A549 (cell line): ENCODE measurements around the gene POC1B. TPM values are rescaled to one million over a fixed set of nuclear protein-coding genes. Genes with fewer than 3 reads are reported as not detected.

ENCODE experiments used
- ATAC-seq, 2 experiments: fragments of 200-7000 bp in 1 of 2; fragments of >200 bp in 1 of 2; cut with Nextera tagmentation in 1 of 2; cut with Tn5 transposase in 1 of 2; 3 replicates each; pipeline versions ENCODE4 v1.8.0 to v1.9.1; 2018 to 2020; ENCODE audit warnings: mild to moderate bottlenecking in 1 of 2, moderate library complexity in 1 of 2
- CTCF ChIA-PET: fragments of 300-600 bp; sonication (Branson Sonifier 250); formaldehyde crosslinking; extraction: SDS; loops from one replicate; lab custom pipeline; 2021; ENCODE audit warnings: antibody characterized with exemption, inconsistent platforms; lab: Yijun Ruan, JAX
- POLR2A ChIA-PET: fragments of 350-600 bp; formaldehyde crosslinking; extraction: SDS; loops from one replicate; lab custom pipeline; 2021; ENCODE audit warnings: antibody characterized with exemption, inconsistent platforms; lab: Yijun Ruan, JAX
- DNase-seq, 2 experiments: peaks; one replicate each; pipeline versions ENCODE4 v3.0.0 to v3.0.0-alpha.2; 2011 to 2016; ENCODE audit warnings: low read depth in 1 of 2, low spot score in 1 of 2
- FAIRE-seq: peaks from 2 replicates; lab custom pipeline; 2011; peaks lifted over from hg19 to GRCh38; lab: Jason Lieb, UNC
- H3K27ac ChIP-seq, 2 experiments: fragments of >200 bp; sonication (Bioruptor Twin); formaldehyde crosslinking; 3 replicates each; pipeline ENCODE4 v1.5.1; 2016 to 2017
- H3K4me1 ChIP-seq: fragments of >200 bp; sonication (Bioruptor Twin); formaldehyde crosslinking; 3 replicates; pipeline ENCODE4 v1.6.1; 2016
- H3K4me2 ChIP-seq: fragments of >200 bp; sonication (Bioruptor Twin); formaldehyde crosslinking; 3 replicates; pipeline ENCODE4 v1.6.1; 2016
- H3K4me3 ChIP-seq: fragments of >200 bp; sonication (Bioruptor Twin); formaldehyde crosslinking; 3 replicates; pipeline ENCODE4 v1.5.1; 2016
- H3K9me3 ChIP-seq: fragments of >200 bp; sonication (Bioruptor Twin); formaldehyde crosslinking; 3 replicates; pipeline ENCODE4 v1.6.1; 2016
- ATOH8 ChIP-seq: fragments of 250-450 bp; sonication (Bioruptor Pico); IDR thresholded peaks from 2 replicates; pipeline ENCODE4 v1.5.0; 2020; ENCODE audit warnings: low read depth, mild to moderate bottlenecking, moderate library complexity
- E2F6 ChIP-seq: IDR thresholded peaks from 2 replicates; pipeline ENCODE4 v1.6.1; 2012; ENCODE audit warnings: low read depth, borderline replicate concordance
- EHMT2 ChIP-seq: fragments of 200-600 bp; sonication (generic); IDR thresholded peaks from 2 replicates; pipeline ENCODE4 v1.6.1; 2016; ENCODE audit warnings: antibody characterized with exemption, low read depth, mild to moderate bottlenecking, moderate library complexity
- FOXS1 ChIP-seq: fragments of 250-450 bp; sonication (Bioruptor Pico); IDR thresholded peaks from 2 replicates; pipeline ENCODE4 v1.5.0; 2020; ENCODE audit warnings: mild to moderate bottlenecking, moderate library complexity
- HDAC2 ChIP-seq: fragments of 200-600 bp; sonication (generic); IDR thresholded peaks from 2 replicates; pipeline ENCODE4 v1.6.1; 2016
- HOXA7 ChIP-seq: fragments of 250-450 bp; sonication (Bioruptor Pico); IDR thresholded peaks from 2 replicates; pipeline ENCODE4 v1.5.0; 2020; ENCODE audit warnings: mild to moderate bottlenecking, moderate library complexity
- HOXB5 ChIP-seq: fragments of 250-450 bp; sonication (Bioruptor Pico); IDR thresholded peaks from 2 replicates; pipeline ENCODE4 v1.5.0; 2020; ENCODE audit warnings: mild to moderate bottlenecking, moderate library complexity
- KDM1A ChIP-seq: fragments of 200-600 bp; sonication (generic); IDR thresholded peaks from 2 replicates; pipeline ENCODE4 v1.6.1; 2016; ENCODE audit warnings: low read depth, mild to moderate bottlenecking
- MAFK ChIP-seq: fragments of 450-650 bp; IDR thresholded peaks from 2 replicates; pipeline ENCODE4 v1.6.1; 2014; ENCODE audit not compliant: partially characterized antibody
- MAX ChIP-seq: IDR thresholded peaks from 2 replicates; pipeline ENCODE4 v1.6.1; 2012
- MAZ ChIP-seq: fragments of 150-350 bp; IDR thresholded peaks from 2 replicates; pipeline ENCODE4 v1.6.1; 2014; ENCODE audit warnings: antibody characterized with exemption, low read depth, low read length, borderline replicate concordance
- NPAS2 ChIP-seq: fragments of 250-450 bp; sonication (Bioruptor Pico); IDR thresholded peaks from 2 replicates; pipeline ENCODE4 v1.8.0; 2022; ENCODE audit warnings: mild to moderate bottlenecking, moderate library complexity, borderline replicate concordance
- PHF8 ChIP-seq: fragments of 200-600 bp; sonication (generic); IDR thresholded peaks from 2 replicates; pipeline ENCODE4 v1.6.1; 2016; ENCODE audit warnings: low read depth, mild to moderate bottlenecking, antibody characterized with exemption, moderate library complexity, borderline replicate concordance
- POLR2AphosphoS2 ChIP-seq: conservative IDR thresholded peaks from 2 replicates; pipeline ENCODE4 v1.6.1; 2012; ENCODE audit warnings: low read length, improper control_type of control experiment, inconsistent platforms
- RFX5 ChIP-seq: fragments of 450-650 bp; IDR thresholded peaks from 2 replicates; pipeline ENCODE4 v1.7.1; 2014; ENCODE audit warnings: antibody characterized with exemption, mild to moderate bottlenecking, moderate library complexity
- SMC3 ChIP-seq: fragments of >200 bp; sonication (Bioruptor Twin); formaldehyde crosslinking; IDR thresholded peaks from 3 replicates; pipeline ENCODE4 v1.6.1; 2018; ENCODE audit warnings: inconsistent platforms
- TFCP2L1 ChIP-seq: fragments of 250-450 bp; sonication (Bioruptor Pico); IDR thresholded peaks from 2 replicates; pipeline ENCODE4 v1.5.0; 2021; ENCODE audit warnings: mild to moderate bottlenecking
- ZC3H11A ChIP-seq: fragments of 450-650 bp; IDR thresholded peaks from 2 replicates; pipeline ENCODE4 v1.6.1; 2014; ENCODE audit warnings: antibody characterized with exemption, mild to moderate bottlenecking
- ZNF302 ChIP-seq: fragments of 250-450 bp; sonication (Bioruptor Pico); IDR thresholded peaks from 2 replicates; pipeline ENCODE4 v1.9.0; 2021; ENCODE audit warnings: inconsistent platforms, mild to moderate bottlenecking, moderate library complexity
- WGBS: methylation state at CpG from one replicate; pipeline ENCODE4 v1.1.6; 2017; ENCODE audit errors: missing lambda C conversion rate; 5-methylcytosine and 5-hydroxymethylcytosine counted together
- polyA plus RNA-seq, 4 experiments: library from polyadenylated mRNA; depleted of rRNA in 3 of 4; stranded (reverse); fragments of >200 nt; fragmentation: RNase III in 1 of 4; extraction: RNeasy Plus Mini Kit Qiagen cat#74134 plus additional on column Dnase treatment in 1 of 4; gene quantifications; 2 replicates in 3 of 4; 3 replicates in 1 of 4; pipeline ENCODE4 v1.2.3, GENCODE V29; 2011 to 2017
- TF ChIP-seq, protein P1 (sequence below): fragments of 450-650 bp; IDR thresholded peaks from 2 replicates; pipeline ENCODE4 v1.6.1; 2014; ENCODE audit warnings: antibody characterized with exemption
- TF ChIP-seq, protein P2 (sequence below): fragments of 250-450 bp; sonication (Bioruptor Pico); IDR thresholded peaks from 2 replicates; pipeline ENCODE4 v1.5.0; 2021; ENCODE audit warnings: mild to moderate bottlenecking, moderate library complexity, borderline replicate concordance

The POC1B gene
- polyA plus RNA-seq, 2 of the 4 experiments (the other 2 are of a cell fraction) = 10.8 to 38.6 TPM

DNA sequence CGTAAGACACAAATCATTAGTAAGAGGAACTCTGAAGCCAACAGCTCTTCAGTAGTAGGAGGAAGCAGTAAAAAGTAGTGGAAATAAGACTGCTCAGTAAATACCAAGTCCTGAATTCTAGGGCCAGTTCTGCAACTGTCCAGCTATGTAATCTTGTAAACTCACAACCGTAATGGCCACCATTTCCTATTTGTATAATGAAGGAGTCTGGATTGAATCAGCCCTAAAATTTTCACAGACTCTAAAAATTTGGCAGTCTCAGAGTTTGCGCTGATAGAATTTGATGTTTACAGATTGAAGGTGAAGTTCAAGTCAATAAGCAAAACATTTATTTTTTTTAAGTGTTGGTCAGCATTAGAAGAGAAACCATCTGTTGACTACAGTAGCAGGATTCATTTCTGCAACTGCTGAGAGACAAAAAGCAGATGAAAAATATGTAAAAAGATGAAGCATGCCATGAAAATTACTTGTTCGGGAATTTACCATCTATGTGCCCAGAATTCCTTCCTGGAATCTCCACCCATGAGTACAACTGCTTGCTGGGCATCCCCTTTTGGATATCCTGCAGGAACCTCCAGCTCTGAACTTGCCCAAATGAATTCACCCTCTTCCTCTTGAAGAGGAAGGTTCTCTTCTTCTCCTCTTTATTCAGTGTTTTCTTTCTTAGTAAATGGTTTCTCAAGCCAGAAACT is 48.8 kb downstream of the POC1B start (continued):
- TF ChIP-seq PHF8 (no peak), KDM1A (no peak), EHMT2 (no peak)

- DNase-seq (no peak), ATAC-seq (no peak)
- 78% methylated on average over 3 of the region's 3 CpGs for WGBS
- Histone ChIP-seq H3K4me1 (peaks cover 38% of the 10 kb centered on the region), H3K4me3 (no peak overlapping the region), H3K4me2 (no peak overlapping the region)
- CTCF ChIA-PET = no interaction called here
- TF ChIP-seq ZNF302 (CRISPR knock-in tag) = no peak
- no peak for TF ChIP-seq ATOH8
- TF ChIP-seq EHMT2 = no peak
- TF ChIP-seq MAZ = no peak
- no peak for TF ChIP-seq NPAS2
- TF ChIP-seq, protein P1, sequence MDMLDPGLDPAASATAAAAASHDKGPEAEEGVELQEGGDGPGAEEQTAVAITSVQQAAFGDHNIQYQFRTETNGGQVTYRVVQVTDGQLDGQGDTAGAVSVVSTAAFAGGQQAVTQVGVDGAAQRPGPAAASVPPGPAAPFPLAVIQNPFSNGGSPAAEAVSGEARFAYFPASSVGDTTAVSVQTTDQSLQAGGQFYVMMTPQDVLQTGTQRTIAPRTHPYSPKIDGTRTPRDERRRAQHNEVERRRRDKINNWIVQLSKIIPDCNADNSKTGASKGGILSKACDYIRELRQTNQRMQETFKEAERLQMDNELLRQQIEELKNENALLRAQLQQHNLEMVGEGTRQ = no peak
- no peak for TF ChIP-seq HDAC2
- no peak for TF ChIP-seq MAX
- TF ChIP-seq, all 56 proteins: peak for 0
- Histone ChIP-seq H3K27ac (no peak overlapping the region), H3K9me3 (no peaks in the 10 kb centered on the region)
- POLR2A ChIA-PET = no interaction called here
- FAIRE-seq = no peak
These were observed 49.6 kb downstream of the POC1B start for GRCh38 chr12:89476232-89476631.

- no peak overlapping the region; the same call in 2 of the 3 replicates for H3K4me2 ChIP-seq
- no peak for TF ChIP-seq HOXB5 (CRISPR knock-in tag)
- no peak for TF ChIP-seq FOXS1 (CRISPR knock-in tag)
- no peak for TF ChIP-seq MAFK
- no peak for TF ChIP-seq ZNF302 (CRISPR knock-in tag)
- no peak for TF ChIP-seq E2F6
- POLR2A ChIA-PET = interaction anchor here (1.0 kb wide), 1 partner anchor 123 kb away, joined by 4 read pairs; the partner anchor contains the start of gene DUSP6
- peaks cover 42% of the 10 kb centered on the region for H3K4me1 ChIP-seq
- no peak for DNase-seq
- FAIRE-seq = no peak
- H3K27ac ChIP-seq = peak overlapping the region; percentile 23 to 39; a peak in 2 of 6 replicates
- ATAC-seq = peak; percentile 36 to 37; a peak in 3 of 6 replicates
- H3K4me3 ChIP-seq = no peak overlapping the region
- 52% methylated on average over 6 of the region's 6 CpGs for WGBS
- H3K9me3 ChIP-seq = no peaks in the 10 kb centered on the region
- CTCF ChIA-PET = interaction anchor here (0.6 to 1.3 kb wide), 4 partner anchors 13 to 445 kb away, joined by 3 to 5 read pairs (median 4); no protein-coding TSS in a partner anchor
These were observed 50.5 kb downstream of the POC1B start for GRCh38 chr12:89475203-89475990.

DNA sequence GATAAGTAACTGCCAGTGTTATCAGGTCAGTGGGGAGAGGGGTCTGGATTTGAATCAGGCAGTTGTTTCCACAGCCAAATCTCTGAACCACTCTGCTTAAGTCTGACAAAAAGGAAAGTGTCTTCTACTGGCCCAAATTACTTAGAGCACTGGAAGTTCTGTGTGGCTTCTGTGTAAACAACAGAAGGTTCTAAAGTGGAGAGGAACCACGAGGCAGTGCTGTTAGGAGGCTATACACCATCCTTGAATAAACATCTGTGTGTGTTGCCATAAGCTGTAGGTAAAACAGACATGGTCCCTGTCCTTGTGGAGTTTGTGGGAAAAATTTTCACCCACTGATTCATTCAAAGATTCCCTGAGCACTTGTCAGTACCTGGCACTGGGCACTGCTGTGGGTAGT is 51.2 kb downstream of the POC1B start:
- Histone ChIP-seq H3K4me2 (0 out of 3 replicates have a peak overlapping the region, but pooled peaks have one; percentile 11), H3K4me3 (no peak overlapping the region), H3K4me1 (peaks cover 42% of the 10 kb centered on the region), H3K9me3 (no peaks in the 10 kb centered on the region), H3K27ac (peak overlapping the region; percentile 23 to 39; a peak in 3 of 6 replicates)
- FAIRE-seq = no peak
- POLR2A ChIA-PET = interaction anchor here (1.0 kb wide), 1 partner anchor 122 kb away, joined by 4 read pairs; the partner anchor contains the start of gene DUSP6
- DNase-seq = no peak
- WGBS = 13% methylated on average over 1 of the region's 1 CpG
- peak; percentile 33 to 39; a peak in 4 of 6 replicates for ATAC-seq
- CTCF ChIA-PET = interaction anchor here (0.6 to 2.0 kb wide), 4 partner anchors 12 to 55 kb away, joined by 3 to 5 read pairs (median 4); no protein-coding TSS in a partner anchor
- TF ChIP-seq TFCP2L1 (CRISPR knock-in tag) (no peak), POLR2AphosphoS2 (no peak), MAX (no peak), ATOH8 (no peak), HOXA7 (CRISPR knock-in tag) (no peak), ZC3H11A (no peak), E2F6 (no peak), RFX5 (no peak), ZNF302 (CRISPR knock-in tag) (no peak), HOXB5 (CRISPR knock-in tag) (no peak), EHMT2 (no peak), SMC3 (no peak)
- TF ChIP-seq, protein P2, sequence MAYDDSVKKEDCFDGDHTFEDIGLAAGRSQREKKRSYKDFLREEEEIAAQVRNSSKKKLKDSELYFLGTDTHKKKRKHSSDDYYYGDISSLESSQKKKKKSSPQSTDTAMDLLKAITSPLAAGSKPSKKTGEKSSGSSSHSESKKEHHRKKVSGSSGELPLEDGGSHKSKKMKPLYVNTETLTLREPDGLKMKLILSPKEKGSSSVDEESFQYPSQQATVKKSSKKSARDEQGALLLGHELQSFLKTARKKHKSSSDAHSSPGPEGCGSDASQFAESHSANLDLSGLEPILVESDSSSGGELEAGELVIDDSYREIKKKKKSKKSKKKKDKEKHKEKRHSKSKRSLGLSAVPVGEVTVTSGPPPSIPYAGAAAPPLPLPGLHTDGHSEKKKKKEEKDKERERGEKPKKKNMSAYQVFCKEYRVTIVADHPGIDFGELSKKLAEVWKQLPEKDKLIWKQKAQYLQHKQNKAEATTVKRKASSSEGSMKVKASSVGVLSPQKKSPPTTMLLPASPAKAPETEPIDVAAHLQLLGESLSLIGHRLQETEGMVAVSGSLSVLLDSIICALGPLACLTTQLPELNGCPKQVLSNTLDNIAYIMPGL (CRISPR knock-in tag) = no peak
